HepG2 (cell line): ENCODE measurements around the gene PTGIR. TPM values are rescaled to one million over a fixed set of nuclear protein-coding genes. Genes with fewer than 3 reads are reported as not detected.

Source experiments
- ATAC-seq: fragments of 200-7000 bp; cut with Tn5 transposase; 3 replicates; pipeline ENCODE4 v1.9.1; 2020; ENCODE audit warnings: mild to moderate bottlenecking, moderate library complexity
- BruUV-seq: library from RNA; stranded (reverse); fragments of 400-500 nt; replicated peaks from 2 replicates; lab custom pipeline; 2021; lab: Mats Ljungman, UMichigan
- CTCF ChIA-PET: fragments of 300-600 bp; formaldehyde crosslinking; extraction: SDS; loops from one replicate; lab custom pipeline; 2021; ENCODE audit warnings: low total read pairs, inconsistent platforms, low intra/inter-chr PET ratio; lab: Yijun Ruan, JAX
- POLR2A ChIA-PET: fragments of 350-600 bp; sonication (Branson Sonifier 250); formaldehyde crosslinking; loops from one replicate; lab custom pipeline; 2020; ENCODE audit warnings: antibody characterized with exemption, inconsistent platforms; lab: Yijun Ruan, JAX
- DNase-seq: peaks from one replicate; pipeline ENCODE4 v3.0.0-alpha.2; 2015; ENCODE audit warnings: low spot score
- FAIRE-seq: peaks from 3 replicates; lab custom pipeline; 2011; peaks lifted over from hg19 to GRCh38; lab: Jason Lieb, UNC
- H2AFZ ChIP-seq: one replicate; pipeline ENCODE4 v1.6.1; 2011; ENCODE audit warnings: low read length, inconsistent platforms
- H3K27ac ChIP-seq: fragments of 300-600 bp; 3 replicates; pipeline ENCODE4 v1.8.0; 2011; ENCODE audit warnings: mixed run types, mild to moderate bottlenecking, mixed read lengths, low read length, inconsistent platforms; ENCODE audit not compliant: insufficient read depth; ENCODE audit errors: extremely low read length
- H3K27me3 ChIP-seq, 2 experiments: fragments of 200-600 bp in 1 of 2; 2 replicates in 1 of 2; 3 replicates in 1 of 2; pipeline versions ENCODE4 v1.6.0 to v1.8.0; 2011; ENCODE audit warnings: low read length in 2 of 2, mild to moderate bottlenecking in 2 of 2, moderate library complexity in 2 of 2, inconsistent platforms in 1 of 2; ENCODE audit not compliant: insufficient read depth in 2 of 2, control insufficient read depth in 1 of 2
- H3K36me3 ChIP-seq, 2 experiments: fragments of 200-600 bp in 1 of 2; replicated peaks in 1 of 2; 2 replicates in 1 of 2; 3 replicates in 1 of 2; pipeline versions ENCODE4 v1.5.1 to v1.8.0; 2011; ENCODE audit warnings: low read length in 2 of 2, inconsistent platforms in 1 of 2; ENCODE audit not compliant: insufficient read depth in 2 of 2, control insufficient read depth in 1 of 2
- H3K4me1 ChIP-seq: 2 replicates; pipeline ENCODE4 v1.5.1; 2012; ENCODE audit warnings: low read length, inconsistent platforms; ENCODE audit not compliant: insufficient read depth
- H3K4me2 ChIP-seq: 2 replicates; pipeline ENCODE4 v1.6.0; 2011; ENCODE audit warnings: low read depth, low read length, inconsistent platforms
- H3K4me3 ChIP-seq, 3 experiments: fragments of 200-600 bp in 1 of 3; sonication (generic), shearing (Covaris generic) in 1 of 3; replicated peaks in 1 of 3; 2 replicates each; pipeline ENCODE4 v1.5.1; 2011 to 2016; ENCODE audit warnings: low read length in 3 of 3, inconsistent platforms in 2 of 3, low read depth in 2 of 3, mild to moderate bottlenecking in 2 of 3, control low read depth in 1 of 3, mixed read lengths in 1 of 3; ENCODE audit not compliant: insufficient read depth in 1 of 3
- H3K79me2 ChIP-seq: one replicate; pipeline ENCODE4 v1.6.1; 2011; ENCODE audit warnings: low read length, inconsistent platforms; ENCODE audit not compliant: insufficient read depth
- H3K9ac ChIP-seq: 2 replicates; pipeline ENCODE4 v1.6.0; 2011; ENCODE audit warnings: mild to moderate bottlenecking, low read depth, low read length, inconsistent platforms; ENCODE audit not compliant: insufficient read depth
- H3K9me3 ChIP-seq: 2 replicates; pipeline ENCODE4 v1.5.1; 2012; ENCODE audit warnings: mild to moderate bottlenecking, low read length
- H4K20me1 ChIP-seq: 2 replicates; pipeline ENCODE4 v1.6.0; 2011; ENCODE audit warnings: inconsistent platforms, mild to moderate bottlenecking, low read length, moderate library complexity; ENCODE audit not compliant: insufficient read depth
- CHD4 ChIP-seq: fragments of 200-600 bp; sonication (generic); IDR thresholded peaks from 2 replicates; pipeline ENCODE4 v1.7.0; 2017; ENCODE audit warnings: mild to moderate bottlenecking, low read length, borderline replicate concordance
- GPN1 ChIP-seq: sonication (generic); formaldehyde crosslinking; IDR thresholded peaks from 2 replicates; pipeline ENCODE4 v1.5.1; 2020; ENCODE audit warnings: missing genetic modification reagents, borderline replicate concordance
- NCOR1 ChIP-seq: fragments of 200-600 bp; sonication (generic); IDR thresholded peaks from 2 replicates; pipeline ENCODE4 v1.7.0; 2017; ENCODE audit warnings: antibody characterized with exemption, low read length, borderline replicate concordance
- POLR2AphosphoS2 ChIP-seq: IDR thresholded peaks from 2 replicates; pipeline ENCODE4 v1.6.1; 2011; ENCODE audit warnings: low read depth, low read length, improper control_type of control experiment
- TCF7 ChIP-seq: sonication (generic); IDR thresholded peaks from 2 replicates; pipeline ENCODE4 v1.6.1; 2016; ENCODE audit warnings: antibody characterized with exemption, low read depth
- ZNF629 ChIP-seq: sonication (generic); formaldehyde crosslinking; conservative IDR thresholded peaks from 2 replicates; pipeline ENCODE4 v1.5.0; 2020; ENCODE audit warnings: missing genetic modification reagents
- WGBS: methylation state at CpG from one replicate; pipeline ENCODE4 v1.1.6; 2017; ENCODE audit warnings: low lambda C conversion rate; 5-methylcytosine and 5-hydroxymethylcytosine counted together
- in situ Hi-C: cut with HindIII; loops from 2 replicates; pipeline ENCODE4 v1.10.0; 2017; ENCODE audit warnings: low pct_unique_long_range_greater_than_20kb; ENCODE audit not compliant: extremely low pct_ligation_motif_present
- intact Hi-C: fragments of 100-400 bp; cut with micrococcal nuclease; formaldehyde crosslinking; loops from one replicate; pipeline ENCODE4 v1.10.0; 2022; ENCODE audit not compliant: unreplicated experiment
- polyA plus RNA-seq, 8 experiments: library from polyadenylated mRNA; depleted of rRNA in 3 of 8; stranded (reverse) in 7 of 8; unstranded in 1 of 8; fragments of >200 nt; fragmentation: Illumina TruSeq in 4 of 8; extraction: Trizol in 4 of 8; gene quantifications; 2 replicates each; pipeline versions ENCODE4 v1.2.1 to v1.2.3, GENCODE V29; 2011 to 2016; ENCODE audit warnings: low read depth in 4 of 8, missing spikeins in 1 of 8, mixed read lengths in 1 of 8; ENCODE audit not compliant: insufficient read depth in 1 of 8
- total RNA-seq, 5 experiments: library from RNA; depleted of rRNA; stranded (reverse); fragments of >200 nt; fragmentation: Illumina TruSeq; extraction: Trizol; gene quantifications; 2 replicates each; pipeline ENCODE4 v1.2.3, GENCODE V29; 2016; ENCODE audit warnings: low read depth in 1 of 5
- TF ChIP-seq, protein P1 (sequence below): sonication (generic); formaldehyde crosslinking; conservative IDR thresholded peaks from 2 replicates; pipeline ENCODE4 v1.8.0; 2022; ENCODE audit warnings: low read depth, missing genetic modification reagents

PTGIR gene
- total and polyA plus RNA-seq, 2 of the 13 experiments (the other 11 are each of a cell fraction or from before 2014, with no cell fraction given), result not detected

DNA sequence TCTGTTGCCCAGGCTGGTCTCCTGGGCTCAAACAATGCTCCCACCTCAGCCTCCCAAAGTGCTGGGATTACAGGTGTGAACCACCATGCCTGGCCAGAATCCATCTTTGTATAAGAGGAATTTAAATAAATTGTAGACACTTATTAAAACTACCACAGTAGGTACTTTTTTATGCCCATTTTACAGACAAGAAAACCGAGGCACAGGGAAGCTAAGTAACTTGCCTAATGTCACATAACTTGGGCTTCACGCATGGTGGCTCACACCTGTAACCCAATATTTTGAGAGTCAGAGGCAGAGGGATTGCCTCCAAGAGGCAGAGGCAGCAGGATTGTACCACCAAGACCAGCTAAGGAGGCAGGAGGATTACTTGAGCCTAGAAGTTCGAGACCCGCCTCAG is 46.4 kb downstream of the PTGIR start:
- CTCF ChIA-PET, result no interaction called here

DNA sequence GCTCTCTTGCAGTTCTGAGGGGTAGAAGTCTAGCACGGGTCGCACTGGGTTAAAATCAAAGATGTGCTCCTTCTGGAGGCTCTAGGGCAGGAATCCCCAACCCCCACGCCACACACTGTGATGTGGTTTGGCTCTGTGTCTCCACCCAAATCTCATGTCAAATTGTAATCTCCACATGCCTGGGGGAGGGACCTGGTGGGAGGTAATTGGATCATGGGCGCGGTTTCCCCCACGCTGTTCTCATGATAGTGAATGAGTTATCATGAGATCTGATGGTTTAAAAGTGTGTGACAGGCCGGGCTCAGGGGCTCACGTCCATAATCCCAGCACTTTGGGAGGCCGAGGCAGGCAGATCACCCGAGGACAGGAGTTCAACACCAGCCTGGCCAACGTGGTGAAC is 50.4 kb downstream of the PTGIR start:
- no peaks in the 10 kb centered on the region for H3K36me3 ChIP-seq
- DNase-seq, result no peak
- H3K4me2 ChIP-seq, result no peak overlapping the region
- H2AFZ ChIP-seq, result no peak overlapping the region
- CTCF ChIA-PET, result no interaction called here
- H3K9ac ChIP-seq, result no peak overlapping the region
- no peak for TF ChIP-seq TCF7
- TF ChIP-seq GPN1 (CRISPR knock-in tag), result no peak
- TF ChIP-seq, protein P1, sequence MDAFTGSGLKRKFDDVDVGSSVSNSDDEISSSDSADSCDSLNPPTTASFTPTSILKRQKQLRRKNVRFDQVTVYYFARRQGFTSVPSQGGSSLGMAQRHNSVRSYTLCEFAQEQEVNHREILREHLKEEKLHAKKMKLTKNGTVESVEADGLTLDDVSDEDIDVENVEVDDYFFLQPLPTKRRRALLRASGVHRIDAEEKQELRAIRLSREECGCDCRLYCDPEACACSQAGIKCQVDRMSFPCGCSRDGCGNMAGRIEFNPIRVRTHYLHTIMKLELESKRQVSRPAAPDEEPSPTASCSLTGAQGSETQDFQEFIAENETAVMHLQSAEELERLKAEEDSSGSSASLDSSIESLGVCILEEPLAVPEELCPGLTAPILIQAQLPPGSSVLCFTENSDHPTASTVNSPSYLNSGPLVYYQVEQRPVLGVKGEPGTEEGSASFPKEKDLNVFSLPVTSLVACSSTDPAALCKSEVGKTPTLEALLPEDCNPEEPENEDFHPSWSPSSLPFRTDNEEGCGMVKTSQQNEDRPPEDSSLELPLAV (CRISPR knock-in tag), result no peak
- TF ChIP-seq NCOR1, result no peak
- POLR2A ChIA-PET, result no interaction called here
- FAIRE-seq, result no peak
- no peak; the same call in 2 of the 3 replicates for ATAC-seq
- no peaks in the 10 kb centered on the region for H3K79me2 ChIP-seq
- H3K4me3 ChIP-seq, result no peak overlapping the region
- no peaks in the 10 kb centered on the region for H3K9me3 ChIP-seq
- no peaks in the 10 kb centered on the region for H4K20me1 ChIP-seq
- BruUV-seq, result no TSS peak
- H3K27ac ChIP-seq, result no peak overlapping the region
- H3K27me3 ChIP-seq, result peaks cover 0 to 2% of the 10 kb centered on the region in 2 experiments; a peak in 1 of 5 replicates
- in situ Hi-C loops, result no loop called here
- peaks cover 13% of the 10 kb centered on the region for H3K4me1 ChIP-seq
- intact Hi-C loops, result no loop called here
- 47% methylated on average over 9 of the region's 11 CpGs for WGBS

More for the DNA sequence above, 46.4 kb downstream of the PTGIR start:
- DNase-seq (no peak), FAIRE-seq (no peak), ATAC-seq (no peak)
- H2AFZ ChIP-seq, result no peak overlapping the region
- TF ChIP-seq POLR2AphosphoS2 (no peak), CHD4 (0 out of 2 replicates have a peak, but pooled peaks have one; percentile 31), ZNF629 (CRISPR knock-in tag) (peak; percentile 30; the same call in 1 of the 2 replicates)
- H3K36me3 ChIP-seq, result no peaks in the 10 kb centered on the region
- no peaks in the 10 kb centered on the region for H3K79me2 ChIP-seq
- in situ Hi-C loops (no loop called here), intact Hi-C loops (no loop called here)
- H3K9ac ChIP-seq, result no peak overlapping the region
- H3K4me3 ChIP-seq, result no peak overlapping the region
- H3K4me1 ChIP-seq, result peaks cover 12% of the 10 kb centered on the region
- no TSS peak for BruUV-seq
- H3K9me3 ChIP-seq, result no peaks in the 10 kb centered on the region
- POLR2A ChIA-PET, result no interaction called here
- no peak overlapping the region for H3K4me2 ChIP-seq
- 35% methylated on average over 4 of the region's 4 CpGs for WGBS
- no peaks in the 10 kb centered on the region for H4K20me1 ChIP-seq
- H3K27ac ChIP-seq, result no peak overlapping the region
- peaks cover 0 to 2% of the 10 kb centered on the region in 2 experiments; a peak in 1 of 5 replicates for H3K27me3 ChIP-seq
